ENCODE data around the gene CCDC187. TPM values are rescaled to one million over a fixed set of nuclear protein-coding genes. Genes with fewer than 3 reads are reported as not detected.

CCDC187 gene
- total and polyA plus RNA-seq, 2 of the 8 experiments (the other 6 are each of a cell fraction or from before 2014, with no cell fraction given), result 0.02 TPM; not detected in 1

GRCh38 chr9:136296434-136297015 is 7.4 kb downstream of the CCDC187 start (continued):
- TF ChIP-seq CHD1 (IDR thresholded peaks at IDR 0.05; ENCODE audit: low read depth, low read length), result no peak
- no peak for TF ChIP-seq JUN (IDR thresholded peaks at IDR 0.05; ENCODE audit: low read depth, low read length)
- TF ChIP-seq BCL11A (IDR thresholded peaks at IDR 0.05; ENCODE audit: low read depth in 2 of 2, low read length in 2 of 2), result no peak
- TF ChIP-seq ATF3 (IDR thresholded peaks at IDR 0.05; ENCODE audit: insufficient read depth, low read depth, low read length), result no peak
- no peak for TF ChIP-seq SRF (IDR thresholded peaks at IDR 0.05; ENCODE audit: low read depth, low read length)
- no peak for TF ChIP-seq SP1 (IDR thresholded peaks at IDR 0.05; ENCODE audit: low read depth, low read length)
- TF ChIP-seq EZH2 (IDR thresholded peaks at IDR 0.05; ENCODE audit: low read depth, low read length, severe bottlenecking), result no peak
